Stimulated activated CD4-positive, alpha-beta T cell treated with anti-CD3 and anti-CD28 coated beads, Interleukin-12 subunit alpha, Interleukin-12 subunit beta, amount 100 ng/mL, for 48 hours (primary cell): ENCODE data around the gene RRN3.
A peak's percentile ranks its signal among the peaks of the same experiment; 100 is the strongest.
"Not testable (repeated sequence)": the region's sequence is repeated elsewhere in the genome, so short reads cannot be mapped to it uniquely, and the experiment has no call there.

Experiments
- DNase-seq, 3 donors: peaks; one replicate each; pipeline ENCODE4 v3.0.0-alpha.2; 2020; ENCODE audit warnings: low read depth in 2 of 3, low spot score in 1 of 3

The RRN3 gene

GRCh38 chr16:15099366-15099909, 5.4 kb upstream of the RRN3 start:
- not testable (repeated sequence) for DNase-seq

- DNase-seq, result not testable (repeated sequence)
Observed at GRCh38 chr16:15096583-15096972, 2.5 kb upstream of the RRN3 start.

GRCh38 chr16:15093571-15093954, 509 bp downstream of the RRN3 start:
- DNase-seq, result not testable (repeated sequence)

GRCh38 chr16:15090663-15091269, 3.3 kb downstream of the RRN3 start:
- DNase-seq, result not testable (repeated sequence)

GRCh38 chr16:15082788-15083187, 11.3 kb downstream of the RRN3 start:
- not testable (repeated sequence) for DNase-seq

GRCh38 chr16:15080883-15081282, 13.2 kb downstream of the RRN3 start:
- DNase-seq, result not testable (repeated sequence)

GRCh38 chr16:15076161-15076560, 17.9 kb downstream of the RRN3 start:
- not testable (repeated sequence) for DNase-seq

- DNase-seq, result no peak
Observed at GRCh38 chr16:15073101-15073500, 21.0 kb downstream of the RRN3 start.

GRCh38 chr16:15071916-15072769, 21.9 kb downstream of the RRN3 start:
- DNase-seq, result not testable (repeated sequence)

- not testable (repeated sequence) for DNase-seq
Observed at GRCh38 chr16:15071013-15071412, 23.1 kb downstream of the RRN3 start.

- DNase-seq, result not testable (repeated sequence)
Observed at GRCh38 chr16:15066690-15067089, 27.4 kb downstream of the RRN3 start.

- not testable (repeated sequence) for DNase-seq
Observed at GRCh38 chr16:15065961-15066360, 28.1 kb downstream of the RRN3 start.

- not testable (repeated sequence) for DNase-seq
Observed at GRCh38 chr16:15062085-15062810, 31.8 kb downstream of the RRN3 start.

- DNase-seq, result no peak
Observed at GRCh38 chr16:15059324-15059723, 34.7 kb downstream of the RRN3 start.

- DNase-seq, result no peak
Observed at GRCh38 chr16:15057681-15058417, 36.2 kb downstream of the RRN3 start.

GRCh38 chr16:15055141-15056053, 38.7 kb downstream of the RRN3 start:
- peak in 1 of 3 donors; percentile 19 for DNase-seq

- DNase-seq, result no peak
Observed at GRCh38 chr16:15054357-15055140, 39.5 kb downstream of the RRN3 start.

- DNase-seq, result no peak
Observed at GRCh38 chr16:15053904-15054303, 40.2 kb downstream of the RRN3 start.
